Frontal cortex (tissue), 4 donors: ENCODE data around the gene NCK2. TPM values are rescaled to one million over a fixed set of nuclear protein-coding genes. Genes with fewer than 3 reads are reported as not detected.
A peak's percentile ranks its signal among the peaks of the same experiment; 100 is the strongest.

ENCODE experiments used
- DNase-seq, 2 donors: peaks; one replicate each; pipeline ENCODE4 v3.0.0; 2012; ENCODE audit warnings: low spot score in 2 of 2
- FAIRE-seq: peaks from 2 replicates; lab custom pipeline; 2012; peaks lifted over from hg19 to GRCh38; lab: Jason Lieb, UNC
- total RNA-seq: library from RNA; depleted of rRNA; stranded (reverse); fragments of >200 nt; gene quantifications from one replicate; pipeline ENCODE4 v1.2.3, GENCODE V29; 2014
- donor health status: control.
- donor health status: control.
- donor health status: control.

Gene NCK2
- total RNA-seq, 1 donor from 2014 or later = 84.8 TPM

DNA sequence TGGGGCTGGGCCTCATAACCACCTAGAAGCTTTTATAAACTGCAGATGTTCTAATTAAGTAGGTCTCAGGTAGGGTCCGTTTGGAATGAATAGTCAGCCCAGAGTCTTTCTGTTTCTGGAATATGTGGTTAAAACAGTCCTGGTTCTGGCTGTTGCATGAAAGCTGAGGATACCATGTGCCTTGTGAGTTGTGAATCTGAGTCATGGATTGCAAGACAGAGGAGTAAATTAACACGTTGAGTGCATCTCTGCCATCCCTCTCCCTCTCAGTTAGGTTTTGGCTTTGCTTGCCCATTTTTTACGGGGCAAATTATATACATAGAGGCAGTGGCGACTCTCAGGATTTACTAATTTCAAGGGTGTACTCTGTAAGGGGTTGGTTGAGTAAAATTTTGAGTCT lies 59.1 kb downstream of the NCK2 start:
- FAIRE-seq = no peak
- DNase-seq = no peak

GRCh38 chr2:105804266-105804665 lies 59.6 kb downstream of the NCK2 start:
- no peak for DNase-seq
- no peak for FAIRE-seq

DNA sequence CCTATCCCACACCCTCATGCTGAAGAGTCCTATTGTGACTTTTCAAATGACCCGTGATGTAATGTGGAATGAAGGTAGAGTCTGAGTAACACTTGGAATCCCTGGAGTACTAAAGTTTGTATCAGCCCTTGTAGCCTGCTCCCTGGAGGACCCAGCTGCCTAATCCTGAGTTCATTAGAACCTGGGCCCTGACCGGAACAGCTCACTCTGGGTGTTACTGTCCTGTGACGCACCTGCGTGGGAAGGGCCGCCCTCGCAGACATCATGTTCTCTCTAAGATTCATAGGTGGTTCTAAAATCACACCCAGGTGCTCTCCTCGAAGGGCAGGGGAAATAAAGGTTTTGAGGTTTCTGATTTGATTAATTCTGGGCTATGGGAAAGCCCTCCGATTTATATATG lies 62.3 kb downstream of the NCK2 start:
- DNase-seq (no peak), FAIRE-seq (no peak)

DNA sequence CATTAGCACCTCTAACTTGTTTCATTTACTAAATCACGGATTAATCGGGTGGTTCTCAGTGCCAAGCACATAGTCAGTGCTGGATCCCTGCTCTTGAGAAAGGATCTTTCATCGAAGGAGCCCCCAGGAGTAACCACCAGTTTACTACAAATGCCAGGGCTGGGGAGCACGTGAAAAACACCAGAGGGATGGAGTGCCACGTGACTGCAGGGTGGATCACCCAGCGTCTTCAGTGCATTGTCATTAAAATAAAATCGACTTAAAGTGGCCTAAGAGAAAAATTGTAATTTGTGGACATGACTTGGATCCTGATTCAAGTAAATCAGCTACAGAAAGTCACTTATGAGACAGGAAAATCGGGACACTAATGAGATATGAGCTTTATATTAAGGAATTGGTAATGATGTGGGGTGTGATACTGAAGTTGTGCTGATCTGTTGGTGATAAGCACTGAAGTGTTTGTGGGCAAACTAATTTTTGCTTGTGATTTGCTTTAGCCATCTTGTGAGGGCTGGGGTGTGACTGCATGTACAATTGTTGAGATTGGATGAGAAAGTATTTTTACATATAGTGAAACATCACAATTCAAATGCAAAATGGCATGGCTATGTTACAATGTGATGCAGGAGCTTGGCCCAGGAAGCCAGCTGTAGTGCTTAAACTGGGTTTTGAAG lies 63.8 kb downstream of the NCK2 start:
- DNase-seq = no peak
- no peak for FAIRE-seq

DNA sequence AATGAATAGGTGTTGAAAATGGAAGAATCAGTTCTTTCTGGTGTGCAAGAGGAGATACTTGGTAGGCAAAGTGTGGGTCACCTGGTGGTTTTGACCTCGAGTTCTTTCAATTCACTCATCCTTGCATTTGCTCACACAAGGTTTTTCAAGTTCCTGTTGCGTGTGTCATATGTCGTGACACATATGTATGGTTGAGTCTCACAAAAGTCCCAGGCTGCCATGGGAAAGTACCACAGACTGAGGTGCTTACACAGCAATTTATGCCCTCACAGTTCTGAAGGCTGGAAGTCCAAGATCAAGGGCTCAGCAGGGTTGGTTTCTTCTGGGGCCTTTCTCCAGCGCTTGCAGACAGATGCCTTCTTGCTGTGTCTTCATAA lies 64.4 kb downstream of the NCK2 start:
- DNase-seq (no peak), FAIRE-seq (no peak)

DNA sequence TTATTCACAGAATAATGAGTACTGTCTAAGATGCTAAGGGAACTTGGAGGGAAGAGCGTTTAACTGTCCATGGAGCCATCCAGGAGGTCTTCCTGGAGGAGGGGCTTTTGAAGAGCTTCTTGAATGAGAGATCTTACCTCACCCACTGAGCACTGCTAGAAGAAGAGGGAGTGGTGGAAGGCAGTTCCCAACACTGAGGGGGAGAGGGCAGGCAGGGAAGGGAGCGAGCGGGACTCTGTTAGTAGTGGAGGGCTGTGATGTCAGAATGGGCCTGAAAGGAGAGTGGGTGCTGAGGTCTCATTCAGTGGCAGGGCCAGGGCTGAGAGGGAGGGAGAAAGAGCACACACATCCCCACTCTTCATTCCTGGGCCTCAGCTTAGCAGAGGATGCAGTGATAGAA lies 65.0 kb downstream of the NCK2 start:
- no peak for FAIRE-seq
- DNase-seq = no peak

DNA sequence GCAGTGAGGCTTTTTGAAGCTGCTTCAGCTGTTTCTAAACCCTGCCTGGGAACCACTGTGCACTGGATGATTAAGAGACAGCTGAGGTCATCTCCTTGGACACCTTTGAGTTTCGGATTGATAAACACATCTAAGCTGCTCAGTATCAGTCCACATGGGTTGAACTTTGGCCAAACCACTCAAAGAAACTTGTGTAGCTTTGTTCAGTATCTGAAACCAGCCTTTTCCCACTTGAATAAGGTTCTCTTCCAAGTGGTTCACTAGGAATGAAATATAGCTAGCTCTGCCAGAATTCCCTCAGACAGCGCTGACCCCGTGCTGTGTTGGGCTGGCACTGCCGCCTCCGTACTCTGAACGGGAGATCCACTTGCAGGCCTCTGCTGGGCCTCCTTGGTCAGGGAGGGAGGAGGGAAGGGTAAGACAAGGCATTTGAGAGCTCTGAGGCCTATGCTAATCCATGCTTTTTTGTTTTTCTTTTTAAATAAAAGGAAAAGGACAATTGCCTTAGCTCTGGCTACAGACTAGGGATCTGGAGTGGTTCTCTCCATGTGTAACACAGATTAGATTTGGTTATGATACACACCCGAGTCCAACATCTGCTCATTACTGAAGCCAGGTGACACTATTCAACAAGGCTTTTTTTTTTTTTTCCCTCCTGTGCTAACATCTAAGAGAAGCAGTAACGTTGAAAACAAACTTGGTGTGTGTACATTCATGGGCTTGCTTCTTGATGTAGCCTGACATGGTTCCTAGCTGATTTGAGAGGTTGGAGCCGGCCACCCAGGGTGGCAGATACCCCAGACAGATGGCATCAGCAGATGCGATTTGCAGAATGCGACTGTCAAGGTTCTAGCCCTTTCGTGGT lies 67.7 kb downstream of the NCK2 start:
- DNase-seq = peak in 1 of 2 donors; percentile 42
- FAIRE-seq = no peak

DNA sequence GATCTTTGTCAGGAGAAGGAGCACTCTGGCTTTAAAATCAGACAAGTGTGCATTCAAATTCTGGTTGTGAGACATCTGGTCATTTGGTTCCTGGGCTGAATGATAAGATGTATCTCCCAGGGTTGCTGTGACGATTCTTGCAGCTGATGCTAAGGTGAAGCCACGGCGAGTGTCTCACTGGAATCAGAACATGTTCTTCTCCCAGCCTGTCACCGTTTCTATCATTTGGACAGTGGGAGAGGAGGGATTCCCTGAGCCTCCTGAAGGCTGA lies 68.3 kb downstream of the NCK2 start:
- no peak for DNase-seq
- no peak for FAIRE-seq

DNA sequence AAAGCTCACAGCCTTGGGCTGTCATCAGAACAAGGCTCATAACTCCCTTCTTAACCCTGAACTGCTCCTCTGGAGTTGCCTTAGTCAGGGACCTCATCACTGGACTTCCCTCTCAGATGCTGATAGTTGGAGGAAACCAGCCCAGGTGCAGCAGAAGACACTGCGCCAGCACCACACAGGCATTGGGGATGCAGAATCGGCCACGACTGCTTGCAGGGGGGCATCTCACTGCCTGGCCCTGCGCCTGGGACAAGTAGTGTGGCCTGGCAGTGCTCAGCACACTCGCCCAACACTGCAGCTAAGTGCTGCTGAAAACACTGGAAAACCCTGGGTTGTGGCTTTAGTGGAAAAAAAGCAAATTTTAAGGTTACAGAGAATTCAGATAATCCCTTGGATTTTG lies 68.7 kb downstream of the NCK2 start:
- FAIRE-seq = no peak
- DNase-seq = no peak

- no peak for FAIRE-seq
- DNase-seq = no peak
These were observed 69.7 kb downstream of the NCK2 start for GRCh38 chr2:105814291-105814940.

DNA sequence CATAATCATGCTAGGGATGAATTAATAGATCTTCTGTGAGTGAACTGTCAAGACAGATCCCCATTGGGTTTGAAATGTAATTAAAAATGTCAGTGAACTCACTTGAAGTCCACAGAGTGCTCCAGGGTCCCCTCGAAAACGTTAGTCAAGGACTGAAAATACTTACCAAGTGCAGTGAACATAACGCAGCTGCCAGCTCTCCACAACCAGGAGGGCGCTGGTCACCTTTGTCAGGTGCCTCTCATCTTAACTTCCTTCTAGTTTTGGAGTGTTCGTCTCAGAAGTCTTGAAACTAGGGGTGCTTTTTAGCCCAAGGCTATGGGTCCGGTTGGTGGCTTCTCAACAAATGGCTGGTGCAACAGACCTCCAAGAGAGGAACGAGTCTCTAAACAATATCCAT lies 70.7 kb downstream of the NCK2 start:
- DNase-seq (no peak), FAIRE-seq (no peak)

GRCh38 chr2:105820151-105820550 lies 75.4 kb downstream of the NCK2 start:
- DNase-seq (no peak), FAIRE-seq (no peak)

DNA sequence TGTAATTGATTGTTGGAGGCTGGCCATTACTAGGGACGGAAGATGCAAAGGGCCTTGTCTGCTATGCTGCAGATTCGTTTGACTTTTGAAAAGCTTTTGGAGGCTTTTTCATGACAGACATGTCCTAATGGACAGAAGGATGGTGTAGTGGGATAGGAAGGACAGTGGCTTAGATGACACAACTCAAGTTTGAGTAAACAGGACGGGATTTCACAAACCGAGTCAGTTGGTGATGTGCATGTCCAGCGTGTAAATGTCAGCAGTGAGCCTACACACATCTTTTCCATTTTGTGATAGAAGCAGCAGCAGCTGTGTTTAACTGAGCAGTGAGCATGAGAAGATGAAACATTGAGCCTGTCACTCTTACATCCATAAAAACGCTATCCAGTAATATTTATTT lies 76.0 kb downstream of the NCK2 start:
- DNase-seq = no peak
- no peak for FAIRE-seq

GRCh38 chr2:105821428-105822125 lies 76.9 kb downstream of the NCK2 start:
- FAIRE-seq (no peak), DNase-seq (no peak)

DNA sequence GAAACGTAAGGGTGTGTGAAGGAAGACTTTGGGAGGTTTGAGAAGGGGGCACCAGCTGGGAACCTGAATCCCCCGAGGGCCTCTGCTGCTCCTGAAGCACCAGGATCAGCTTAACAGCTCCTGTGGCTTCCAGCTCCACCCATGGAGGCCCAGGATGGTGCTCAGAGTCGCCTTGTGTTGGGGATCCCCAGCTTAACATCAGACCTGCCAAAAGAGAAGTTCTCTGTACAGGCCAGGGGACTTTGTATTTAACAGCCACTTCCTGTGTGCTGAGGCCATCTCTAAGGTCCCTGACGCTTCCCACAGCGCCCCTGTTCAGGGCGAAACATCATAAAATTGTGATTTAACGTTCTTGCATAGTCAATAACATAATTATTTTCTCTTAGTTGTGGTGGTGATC lies 77.5 kb downstream of the NCK2 start:
- DNase-seq (no peak), FAIRE-seq (no peak)

DNA sequence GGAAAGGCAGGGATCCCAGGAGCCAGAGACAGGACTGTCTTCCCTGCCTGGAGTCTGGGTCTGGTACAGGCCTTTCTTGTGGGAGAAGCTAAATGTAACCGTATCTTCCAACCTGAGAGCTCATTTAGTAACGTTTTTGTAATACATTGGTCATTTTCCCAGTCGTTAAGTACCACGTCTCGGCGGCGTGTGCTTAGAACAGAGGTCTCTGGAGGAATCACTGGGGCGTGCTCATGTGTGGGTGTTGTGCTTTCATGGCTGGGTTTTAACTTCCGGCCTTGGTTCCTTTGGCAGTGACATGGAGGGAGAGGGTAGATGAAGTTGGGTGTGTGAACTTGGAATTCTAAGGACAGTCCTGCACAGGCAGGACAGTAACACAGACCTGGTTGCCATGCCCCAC lies 79.7 kb downstream of the NCK2 start:
- FAIRE-seq (no peak), DNase-seq (no peak)

- DNase-seq (no peak), FAIRE-seq (no peak)
These were observed 82.8 kb downstream of the NCK2 start for GRCh38 chr2:105827351-105828096.

DNA sequence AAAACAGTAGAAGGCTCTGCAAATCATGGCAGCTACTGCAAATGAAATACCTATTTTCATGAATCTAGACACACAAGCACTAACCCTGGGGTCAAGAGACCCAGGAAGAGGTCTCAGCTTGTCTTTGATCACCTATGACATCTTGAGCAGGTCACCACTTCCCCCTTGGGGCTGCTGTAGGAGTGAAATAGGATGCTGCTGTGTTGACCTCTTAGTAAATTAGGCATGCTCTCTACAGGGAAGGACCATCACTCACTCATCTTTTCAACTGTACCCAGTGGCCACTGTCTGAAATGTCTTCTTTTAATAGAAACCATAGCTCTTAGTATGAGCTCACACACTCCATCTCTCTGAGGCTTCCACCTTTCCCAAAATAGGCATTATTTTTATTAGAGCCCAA lies 83.8 kb downstream of the NCK2 start:
- FAIRE-seq = no peak

GRCh38 chr2:105834931-105835330 lies 90.2 kb downstream of the NCK2 start:
- no peak for FAIRE-seq
- DNase-seq = no peak

More for the DNA sequence above, 83.8 kb downstream of the NCK2 start:
- no peak for DNase-seq

DNA sequence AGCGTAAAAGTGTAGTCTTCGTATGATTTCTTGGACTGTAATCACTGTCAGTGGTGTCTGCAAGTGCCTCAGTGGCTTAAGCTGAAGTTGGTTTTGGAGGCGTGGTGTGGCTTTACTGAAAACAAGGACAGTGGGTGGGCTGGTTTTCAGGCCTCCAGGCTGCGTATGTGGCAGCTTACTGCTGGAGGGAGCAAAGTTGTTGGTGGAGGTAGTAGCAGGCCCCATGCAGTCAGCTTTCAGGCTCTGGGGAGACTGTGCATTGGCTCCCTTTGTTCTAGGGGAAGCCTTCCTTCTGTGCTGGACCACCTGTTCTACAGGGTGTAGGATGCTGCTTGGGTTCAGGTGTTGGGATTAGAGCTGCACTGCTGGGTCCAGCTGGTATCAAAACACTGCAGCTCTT lies 91.6 kb downstream of the NCK2 start:
- no peak for FAIRE-seq
- no peak for DNase-seq
